Parathyroid adenoma (tissue), 2 donors: ENCODE measurements around the gene MYO3B.

ENCODE experiments used
- H2AFZ ChIP-seq: fragments of 300-600 bp; sonication (generic); one replicate; pipeline ENCODE4 v1.7.0; 2017; ENCODE audit warnings: antibody characterized with exemption, mild to moderate bottlenecking
- H3K27ac ChIP-seq: fragments of 300-600 bp; sonication (generic); one replicate; pipeline ENCODE4 v1.7.0; 2017
- H3K27me3 ChIP-seq: fragments of 300-600 bp; sonication (generic); one replicate; pipeline ENCODE4 v1.7.0; 2017; ENCODE audit warnings: low read length; ENCODE audit not compliant: control insufficient read depth, insufficient read depth
- H3K36me3 ChIP-seq: fragments of 300-600 bp; sonication (generic); one replicate; pipeline ENCODE4 v1.7.0; 2017; ENCODE audit warnings: low read length; ENCODE audit not compliant: control insufficient read depth, insufficient read depth
- H3K4me1 ChIP-seq: fragments of 300-600 bp; sonication (generic); one replicate; pipeline ENCODE4 v1.7.0; 2017; ENCODE audit warnings: control low read depth
- H3K4me2 ChIP-seq: fragments of 300-600 bp; sonication (generic); one replicate; pipeline ENCODE4 v1.7.0; 2017; ENCODE audit warnings: low read length
- H3K4me3 ChIP-seq: fragments of 300-600 bp; sonication (generic); one replicate; pipeline ENCODE4 v1.7.0; 2017; ENCODE audit warnings: low read depth, low read length
- H3K79me2 ChIP-seq: fragments of 300-600 bp; sonication (generic); one replicate; pipeline ENCODE4 v1.7.0; 2017; ENCODE audit warnings: control low read depth
- H3K9ac ChIP-seq: fragments of 300-600 bp; sonication (generic); one replicate; pipeline ENCODE4 v1.7.0; 2017; ENCODE audit warnings: mild to moderate bottlenecking
- H3K9me3 ChIP-seq: fragments of 300-600 bp; sonication (generic); one replicate; pipeline ENCODE4 v1.7.0; 2017; ENCODE audit warnings: low read length; ENCODE audit not compliant: control insufficient read depth
- CTCF ChIP-seq: fragments of 300-600 bp; sonication (generic); IDR thresholded peaks from one replicate; pipeline ENCODE4 v1.7.0; 2017; ENCODE audit warnings: antibody characterized with exemption, mild to moderate bottlenecking
- donor health status: primary hyperparathyroidism.

The MYO3B gene

GRCh38 chr2:170689481-170689880 lies 511.5 kb downstream of the MYO3B start:
- H3K4me1 ChIP-seq: no peaks in the 10 kb centered on the region
- H3K27ac ChIP-seq: no peak overlapping the region
- H2AFZ ChIP-seq: no peak overlapping the region
- H3K4me3 ChIP-seq: no peak overlapping the region
- no peaks in the 10 kb centered on the region for H3K79me2 ChIP-seq
- H3K27me3 ChIP-seq: no peaks in the 10 kb centered on the region
- H3K36me3 ChIP-seq: no peaks in the 10 kb centered on the region
- H3K4me2 ChIP-seq: no peak overlapping the region
- no peak for TF ChIP-seq CTCF
- no peaks in the 10 kb centered on the region for H3K9me3 ChIP-seq
- H3K9ac ChIP-seq: no peak overlapping the region

- Histone ChIP-seq H2AFZ (no peak overlapping the region), H3K27ac (no peak overlapping the region), H3K27me3 (no peaks in the 10 kb centered on the region), H3K9ac (no peak overlapping the region), H3K9me3 (no peaks in the 10 kb centered on the region), H3K4me1 (no peaks in the 10 kb centered on the region), H3K4me2 (no peak overlapping the region), H3K4me3 (no peak overlapping the region), H3K36me3 (no peaks in the 10 kb centered on the region), H3K79me2 (no peaks in the 10 kb centered on the region)
- no peak for TF ChIP-seq CTCF
These were observed 512.7 kb downstream of the MYO3B start for GRCh38 chr2:170690640-170691039.

- Histone ChIP-seq H3K36me3 (no peaks in the 10 kb centered on the region), H3K9ac (no peak overlapping the region), H3K27me3 (no peaks in the 10 kb centered on the region), H3K27ac (no peak overlapping the region), H3K9me3 (no peaks in the 10 kb centered on the region), H3K4me2 (no peak overlapping the region), H2AFZ (no peak overlapping the region), H3K79me2 (no peaks in the 10 kb centered on the region), H3K4me1 (no peaks in the 10 kb centered on the region), H3K4me3 (no peak overlapping the region)
- TF ChIP-seq CTCF: no peak
These were observed 516.4 kb downstream of the MYO3B start for GRCh38 chr2:170694316-170694715.

- no peak for TF ChIP-seq CTCF
These were observed 517.8 kb downstream of the MYO3B start for GRCh38 chr2:170695521-170696410.

GRCh38 chr2:170696948-170697347 lies 519.0 kb downstream of the MYO3B start:
- no peak for TF ChIP-seq CTCF
- no peak overlapping the region for H2AFZ ChIP-seq

More at GRCh38 chr2:170695521-170696410, 517.8 kb downstream of the MYO3B start:
- no peaks in the 10 kb centered on the region for H3K79me2 ChIP-seq
- H3K27ac ChIP-seq: no peak overlapping the region
- H3K4me3 ChIP-seq: no peak overlapping the region
- H3K4me1 ChIP-seq: no peaks in the 10 kb centered on the region
- H3K9ac ChIP-seq: no peak overlapping the region
- H3K9me3 ChIP-seq: no peaks in the 10 kb centered on the region
- H3K27me3 ChIP-seq: no peaks in the 10 kb centered on the region
- H3K4me2 ChIP-seq: peak overlapping the region; percentile 27
- no peaks in the 10 kb centered on the region for H3K36me3 ChIP-seq
- H2AFZ ChIP-seq: no peak overlapping the region

More at GRCh38 chr2:170696948-170697347, 519.0 kb downstream of the MYO3B start:
- Histone ChIP-seq H3K27ac (no peak overlapping the region), H3K4me3 (no peak overlapping the region), H3K27me3 (no peaks in the 10 kb centered on the region), H3K9ac (no peak overlapping the region), H3K9me3 (no peaks in the 10 kb centered on the region), H3K79me2 (no peaks in the 10 kb centered on the region), H3K4me2 (no peak overlapping the region), H3K4me1 (no peaks in the 10 kb centered on the region), H3K36me3 (no peaks in the 10 kb centered on the region)
